Cardiac muscle cell (in vitro differentiated cells and primary cell): ENCODE data around the gene INKA2. TPM values are rescaled to one million over a fixed set of nuclear protein-coding genes. Genes with fewer than 3 reads are reported as not detected.

ENCODE experiments used
- DNase-seq, 2 donors: peaks; one replicate each; pipeline versions ENCODE4 v3.0.0 to v3.0.0-alpha.2; 2010 to 2017; ENCODE audit warnings: low read depth in 1 of 2, low spot score in 1 of 2
- H3K27ac ChIP-seq: fragments of 200-600 bp; sonication (generic); 2 replicates; pipeline ENCODE4 v1.5.1; 2016
- H3K27me3 ChIP-seq: fragments of 200-600 bp; sonication (generic); 2 replicates; pipeline ENCODE4 v1.6.0; 2016; ENCODE audit warnings: control low read depth
- H3K36me3 ChIP-seq: fragments of 200-600 bp; sonication (generic); 2 replicates; pipeline ENCODE4 v1.5.1; 2016; ENCODE audit warnings: control low read depth
- H3K4me1 ChIP-seq: fragments of 200-600 bp; sonication (generic); 2 replicates; pipeline ENCODE4 v1.8.1; 2017; ENCODE audit warnings: low read depth, mild to moderate bottlenecking, mixed run types
- H3K4me3 ChIP-seq: fragments of 200-600 bp; sonication (generic); 2 replicates; pipeline ENCODE4 v1.5.1; 2016; ENCODE audit warnings: mild to moderate bottlenecking
- H3K9me3 ChIP-seq: fragments of 200-600 bp; sonication (generic); 2 replicates; pipeline ENCODE4 v1.5.1; 2017; ENCODE audit warnings: low read depth, mild to moderate bottlenecking, control low read depth
- CTCF ChIP-seq: IDR thresholded peaks from 2 replicates; pipeline ENCODE4 v1.5.1; 2012; ENCODE audit warnings: low read depth, mild to moderate bottlenecking, low read length
- polyA plus RNA-seq: library from polyadenylated mRNA; unstranded; fragments of >200 nt; fragmentation: Nextera tagmentation; extraction: Ambion mirVana; gene quantifications from 2 replicates; pipeline ENCODE4 v1.2.1, GENCODE V29; 2016
- total RNA-seq: library from RNA; depleted of rRNA; stranded (reverse); fragments of >200 nt; gene quantifications from 2 replicates; pipeline ENCODE4 v1.2.3, GENCODE V29; 2016

INKA2 gene
- total and polyA plus RNA-seq, 2 experiments from 2014 or later, result 7.2 to 7.5 TPM

GRCh38 chr1:111733183-111733991 lies 5.8 kb downstream of the INKA2 start:
- Histone ChIP-seq H3K4me3 (no peak overlapping the region), H3K27me3 (no peaks in the 10 kb centered on the region), H3K9me3 (no peaks in the 10 kb centered on the region), H3K4me1 (peaks cover 42% of the 10 kb centered on the region), H3K27ac (no peak overlapping the region), H3K36me3 (no peaks in the 10 kb centered on the region)
- TF ChIP-seq CTCF, result no peak
- peak in 1 of 2 donors; percentile 92 for DNase-seq

- Histone ChIP-seq H3K9me3 (no peaks in the 10 kb centered on the region), H3K36me3 (no peaks in the 10 kb centered on the region), H3K27ac (no peak overlapping the region), H3K4me1 (peaks cover 38% of the 10 kb centered on the region), H3K4me3 (no peak overlapping the region), H3K27me3 (no peaks in the 10 kb centered on the region)
- no peak for TF ChIP-seq CTCF
- no peak for DNase-seq
Observed at GRCh38 chr1:111732718-111733117, 6.5 kb downstream of the INKA2 start.

- no peak for TF ChIP-seq CTCF
- no peak overlapping the region for H3K4me3 ChIP-seq
- H3K4me1 ChIP-seq, result peaks cover 31% of the 10 kb centered on the region
- DNase-seq, result no peak
- no peak overlapping the region for H3K27ac ChIP-seq
- no peaks in the 10 kb centered on the region for H3K27me3 ChIP-seq
- H3K36me3 ChIP-seq, result peaks cover 4% of the 10 kb centered on the region
- no peaks in the 10 kb centered on the region for H3K9me3 ChIP-seq
Observed at GRCh38 chr1:111731956-111732355, 7.2 kb downstream of the INKA2 start.

GRCh38 chr1:111730706-111731105 lies 8.5 kb downstream of the INKA2 start:
- Histone ChIP-seq H3K4me1 (peaks cover 20% of the 10 kb centered on the region), H3K27me3 (no peaks in the 10 kb centered on the region), H3K36me3 (peaks cover 4% of the 10 kb centered on the region), H3K27ac (peak overlapping the region; percentile 85), H3K9me3 (no peaks in the 10 kb centered on the region), H3K4me3 (no peak overlapping the region)
- no peak for DNase-seq
- TF ChIP-seq CTCF, result no peak

- peak overlapping the region; percentile 85 for H3K27ac ChIP-seq
- peaks cover 24% of the 10 kb centered on the region for H3K4me1 ChIP-seq
- no peak for TF ChIP-seq CTCF
- H3K27me3 ChIP-seq, result no peaks in the 10 kb centered on the region
- peaks cover 4% of the 10 kb centered on the region for H3K36me3 ChIP-seq
- H3K4me3 ChIP-seq, result no peak overlapping the region
- no peaks in the 10 kb centered on the region for H3K9me3 ChIP-seq
- DNase-seq, result peak in 1 of 2 donors; percentile 24
Observed at GRCh38 chr1:111729946-111730681, 9.1 kb downstream of the INKA2 start.
